OCI-LY1 (cell line): ENCODE results near the gene GGA2.

Source experiments
- H2AFZ ChIP-seq: fragments of 200-600 bp; sonication (generic), shearing (Covaris generic); 2 replicates; pipeline ENCODE4 v1.6.0; 2014; ENCODE audit warnings: antibody characterized with exemption, mild to moderate bottlenecking, low read length
- H3F3A ChIP-seq: fragments of 200-600 bp; sonication (generic), shearing (Covaris generic); 2 replicates; pipeline ENCODE4 v1.6.0; 2014; ENCODE audit warnings: mild to moderate bottlenecking, antibody characterized with exemption, low read length, moderate library complexity; ENCODE audit not compliant: insufficient read depth
- H3K27ac ChIP-seq: fragments of 200-600 bp; sonication (generic); 2 replicates; pipeline ENCODE4 v1.5.1; 2014; ENCODE audit warnings: low read length, mixed run types, mild to moderate bottlenecking, low read depth; ENCODE audit not compliant: poor library complexity, severe bottlenecking
- H3K27me3 ChIP-seq: fragments of 200-600 bp; sonication (generic); 2 replicates; pipeline ENCODE4 v1.6.0; 2014; ENCODE audit warnings: antibody characterized with exemption, mild to moderate bottlenecking, low read length, moderate library complexity; ENCODE audit not compliant: insufficient read depth
- H3K36me3 ChIP-seq: fragments of 200-600 bp; sonication (generic); 2 replicates; pipeline ENCODE4 v1.6.1; 2014; ENCODE audit warnings: mild to moderate bottlenecking, antibody characterized with exemption, low read length, moderate library complexity, mixed read lengths; ENCODE audit not compliant: insufficient read depth
- H3K4me1 ChIP-seq: fragments of 200-600 bp; sonication (generic); 2 replicates; pipeline ENCODE4 v1.5.1; 2014; ENCODE audit warnings: mild to moderate bottlenecking, low read length, moderate library complexity; ENCODE audit not compliant: insufficient read depth, severe bottlenecking
- H3K4me2 ChIP-seq: fragments of 200-600 bp; sonication (generic), shearing (Covaris generic); 2 replicates; pipeline ENCODE4 v1.6.1; 2014; ENCODE audit warnings: low read length
- H3K4me3 ChIP-seq: fragments of 200-600 bp; sonication (generic); 2 replicates; pipeline ENCODE4 v1.5.1; 2014; ENCODE audit warnings: low read length, low read depth, mild to moderate bottlenecking, mixed read lengths; ENCODE audit not compliant: poor library complexity, severe bottlenecking
- H3K79me2 ChIP-seq: fragments of 200-600 bp; shearing (Covaris generic); 2 replicates; pipeline ENCODE4 v1.6.1; 2016; ENCODE audit warnings: mixed run types, low read length, mixed read lengths; ENCODE audit not compliant: insufficient read depth
- H3K9ac ChIP-seq: fragments of 200-600 bp; sonication (generic), shearing (Covaris generic); 2 replicates; pipeline ENCODE4 v1.6.1; 2014; ENCODE audit warnings: mild to moderate bottlenecking, low read length, mixed read lengths
- H3K9me2 ChIP-seq: fragments of 200-600 bp; sonication (generic), shearing (Covaris generic); 2 replicates; pipeline ENCODE4 v1.6.1; 2014; ENCODE audit warnings: low read depth, mild to moderate bottlenecking, low read length, mixed read lengths
- H3K9me3 ChIP-seq: fragments of 200-600 bp; shearing (Covaris generic); 2 replicates; pipeline ENCODE4 v1.6.1; 2014; ENCODE audit warnings: low read length, mixed read lengths
- H4K20me1 ChIP-seq: fragments of 200-600 bp; sonication (generic), shearing (Covaris generic); 2 replicates; pipeline ENCODE4 v1.6.0; 2016; ENCODE audit warnings: mild to moderate bottlenecking, low read length; ENCODE audit not compliant: insufficient read depth
- EZH2 ChIP-seq: fragments of 200-600 bp; sonication (generic), shearing (Covaris generic); IDR thresholded peaks from 2 replicates; pipeline ENCODE4 v1.8.0; 2017; ENCODE audit warnings: borderline replicate concordance, mixed run types, mild to moderate bottlenecking, antibody characterized with exemption, low read length, moderate library complexity, mixed read lengths
- TF ChIP-seq, protein P1 (sequence below): fragments of 200-600 bp; sonication (generic), shearing (Covaris generic); IDR thresholded peaks from 2 replicates; pipeline ENCODE4 v1.5.1; 2017; ENCODE audit warnings: mild to moderate bottlenecking, antibody characterized with exemption, low read length, moderate library complexity, mixed read lengths

The GGA2 gene

DNA sequence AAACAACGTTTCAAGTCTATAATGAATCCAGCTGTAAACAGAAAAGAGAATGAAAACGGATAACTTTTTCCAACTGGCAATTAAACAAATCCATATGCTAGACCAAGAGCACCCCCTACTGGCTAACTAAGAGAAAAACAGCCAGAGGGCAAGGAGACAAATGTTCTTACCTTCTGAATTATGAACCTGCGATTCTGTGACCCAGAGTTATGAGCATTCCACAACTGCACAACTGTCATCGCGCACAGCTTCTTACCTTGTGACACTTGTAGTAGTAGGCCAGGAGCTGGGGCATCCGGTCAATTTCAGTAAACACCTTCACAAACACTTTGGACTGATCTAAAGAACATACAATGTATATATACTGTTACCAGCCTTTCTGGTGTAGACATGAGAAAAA lies 75.9 kb downstream of the GGA2 start:
- Histone ChIP-seq H3K36me3 (peaks cover 26% of the 10 kb centered on the region), H3K9me3 (no peaks in the 10 kb centered on the region), H4K20me1 (no peaks in the 10 kb centered on the region), H3K4me3 (no peak overlapping the region), H3K27ac (no peak overlapping the region), H3K9me2 (no peaks in the 10 kb centered on the region), H3K9ac (no peak overlapping the region), H2AFZ (no peak overlapping the region), H3K4me2 (no peak overlapping the region), H3F3A (no peaks in the 10 kb centered on the region), H3K4me1 (no peaks in the 10 kb centered on the region), H3K79me2 (no peaks in the 10 kb centered on the region), H3K27me3 (no peaks in the 10 kb centered on the region)
- TF ChIP-seq, protein P1, sequence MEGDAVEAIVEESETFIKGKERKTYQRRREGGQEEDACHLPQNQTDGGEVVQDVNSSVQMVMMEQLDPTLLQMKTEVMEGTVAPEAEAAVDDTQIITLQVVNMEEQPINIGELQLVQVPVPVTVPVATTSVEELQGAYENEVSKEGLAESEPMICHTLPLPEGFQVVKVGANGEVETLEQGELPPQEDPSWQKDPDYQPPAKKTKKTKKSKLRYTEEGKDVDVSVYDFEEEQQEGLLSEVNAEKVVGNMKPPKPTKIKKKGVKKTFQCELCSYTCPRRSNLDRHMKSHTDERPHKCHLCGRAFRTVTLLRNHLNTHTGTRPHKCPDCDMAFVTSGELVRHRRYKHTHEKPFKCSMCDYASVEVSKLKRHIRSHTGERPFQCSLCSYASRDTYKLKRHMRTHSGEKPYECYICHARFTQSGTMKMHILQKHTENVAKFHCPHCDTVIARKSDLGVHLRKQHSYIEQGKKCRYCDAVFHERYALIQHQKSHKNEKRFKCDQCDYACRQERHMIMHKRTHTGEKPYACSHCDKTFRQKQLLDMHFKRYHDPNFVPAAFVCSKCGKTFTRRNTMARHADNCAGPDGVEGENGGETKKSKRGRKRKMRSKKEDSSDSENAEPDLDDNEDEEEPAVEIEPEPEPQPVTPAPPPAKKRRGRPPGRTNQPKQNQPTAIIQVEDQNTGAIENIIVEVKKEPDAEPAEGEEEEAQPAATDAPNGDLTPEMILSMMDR = peak; percentile 91
- TF ChIP-seq EZH2 = no peak

DNA sequence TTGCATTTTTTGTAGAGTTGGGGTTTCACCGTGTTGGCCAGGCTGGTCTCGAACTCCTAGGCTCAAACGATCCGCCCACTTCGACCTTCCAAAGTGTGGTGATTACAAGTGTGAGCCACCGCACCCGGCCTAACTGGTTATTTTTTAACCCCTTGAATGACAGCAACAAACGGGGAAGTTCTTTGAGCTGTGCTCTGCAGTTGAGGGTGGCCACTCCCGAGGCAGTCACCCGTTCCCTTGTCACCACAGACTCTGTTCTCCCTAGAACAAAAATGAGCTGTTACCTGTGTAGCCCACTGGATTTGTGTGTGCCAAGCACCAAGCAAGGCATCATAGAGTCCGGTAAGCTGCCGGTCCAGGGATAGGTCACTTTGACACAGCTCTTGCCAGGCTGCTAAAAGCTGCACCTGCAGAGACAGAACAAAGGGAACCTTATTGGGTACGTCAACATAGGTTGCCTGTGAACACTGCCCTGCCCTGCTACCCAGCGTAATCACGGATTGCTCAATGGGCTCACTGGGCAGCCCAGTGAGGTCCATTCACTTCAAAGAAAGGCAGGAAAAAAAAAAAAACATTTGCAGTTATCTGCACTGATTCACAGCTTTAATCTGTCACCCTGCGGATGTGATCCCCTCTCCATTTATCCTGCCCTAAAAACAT lies 76.9 kb downstream of the GGA2 start:
- H3K9me2 ChIP-seq = no peaks in the 10 kb centered on the region
- no peak overlapping the region for H3K9ac ChIP-seq
- H3K27ac ChIP-seq = no peak overlapping the region

DNA sequence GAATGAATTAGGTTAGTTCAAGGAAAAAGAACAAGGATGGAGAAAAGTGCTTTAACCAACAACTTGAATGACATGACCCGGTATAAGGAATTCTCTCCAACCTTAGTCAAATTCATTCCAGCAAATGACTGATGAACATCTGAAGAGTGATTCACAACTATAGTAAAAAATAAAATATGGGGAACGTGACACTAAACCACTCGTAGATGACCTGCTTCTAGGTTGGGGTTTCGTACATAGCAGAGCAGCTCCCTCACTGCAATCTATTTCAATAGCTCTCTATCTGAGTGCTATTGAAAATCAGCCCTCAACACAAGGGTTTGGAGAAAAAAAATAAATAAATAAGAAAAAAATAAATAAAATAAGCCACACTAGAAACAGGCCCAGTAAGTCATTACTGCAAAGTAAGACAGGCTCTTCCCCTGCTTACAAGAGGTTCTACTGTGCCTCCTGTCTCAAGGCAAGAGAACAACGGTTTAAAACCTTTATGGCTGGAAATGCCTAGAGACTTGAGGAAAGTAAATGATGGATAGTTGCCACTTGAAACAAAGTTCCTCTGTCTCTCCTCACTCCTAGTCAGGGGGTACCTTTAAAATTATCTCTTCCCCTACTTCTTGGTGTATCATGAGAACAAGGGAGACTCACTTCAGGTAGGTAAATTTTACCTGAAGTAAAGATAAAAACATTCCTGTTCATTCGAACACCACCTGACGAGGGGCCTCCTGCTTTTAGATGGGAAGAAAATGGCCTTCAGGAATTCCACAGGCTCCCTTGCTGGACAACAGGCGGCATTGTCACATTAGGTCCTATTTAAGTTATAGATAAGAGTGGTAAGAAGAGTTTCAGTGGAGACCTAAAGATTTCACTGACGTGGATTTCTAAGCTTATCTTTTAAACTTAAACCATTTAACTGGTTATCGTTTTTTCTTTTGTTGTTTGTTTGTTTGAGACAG lies 77.8 kb downstream of the GGA2 start:
- Histone ChIP-seq H3K9ac (no peak overlapping the region), H3K36me3 (peaks cover 26% of the 10 kb centered on the region), H3K79me2 (no peaks in the 10 kb centered on the region), H3K4me3 (no peak overlapping the region), H4K20me1 (no peaks in the 10 kb centered on the region), H3K27ac (no peak overlapping the region), H3F3A (no peaks in the 10 kb centered on the region), H3K9me3 (no peaks in the 10 kb centered on the region), H3K9me2 (no peaks in the 10 kb centered on the region), H3K4me2 (no peak overlapping the region), H3K27me3 (no peaks in the 10 kb centered on the region), H3K4me1 (no peaks in the 10 kb centered on the region), H2AFZ (no peak overlapping the region)
- TF ChIP-seq EZH2 = no peak
- TF ChIP-seq, protein P1 = no peak; the same call in 1 of the 2 replicates

More for the DNA sequence above, 76.9 kb downstream of the GGA2 start:
- no peaks in the 10 kb centered on the region for H3F3A ChIP-seq
- no peaks in the 10 kb centered on the region for H3K9me3 ChIP-seq
- H2AFZ ChIP-seq = no peak overlapping the region
- no peaks in the 10 kb centered on the region for H3K27me3 ChIP-seq
- peaks cover 26% of the 10 kb centered on the region for H3K36me3 ChIP-seq
- no peaks in the 10 kb centered on the region for H3K4me1 ChIP-seq
- TF ChIP-seq, protein P1 = no peak
- no peak for TF ChIP-seq EZH2
- H3K79me2 ChIP-seq = no peaks in the 10 kb centered on the region
- H3K4me2 ChIP-seq = no peak overlapping the region
- no peak overlapping the region for H3K4me3 ChIP-seq
- H4K20me1 ChIP-seq = no peaks in the 10 kb centered on the region
